ENCODE results near the gene KRTAP3-1.

KRTAP3-1 gene

DNA sequence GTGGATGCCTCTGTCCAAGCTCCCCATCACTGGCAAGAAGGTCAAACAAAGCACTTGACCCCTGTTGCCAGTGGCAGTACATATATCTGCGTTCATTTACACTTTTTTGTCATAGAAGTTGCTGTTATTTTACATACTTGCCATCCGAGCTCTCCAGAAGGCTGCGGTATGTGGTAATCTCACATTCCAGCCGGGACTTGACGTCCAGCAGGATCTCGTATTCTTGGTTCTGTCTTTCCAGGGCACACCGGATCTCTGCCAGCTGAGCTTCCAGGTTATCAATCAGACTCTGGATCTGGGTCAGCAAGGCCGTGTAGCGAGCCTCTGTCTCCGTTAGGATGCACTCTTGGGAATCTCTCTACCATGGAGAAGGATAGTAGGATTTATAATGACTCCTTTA, 48.8 kb downstream of the KRTAP3-1 start:
- no peak for TF ChIP-seq CTCF (conservative IDR thresholded peaks at IDR 0.05; ENCODE audit: low read depth, low read length)

More for the DNA sequence above, 48.8 kb downstream of the KRTAP3-1 start:
- DNase-seq (ENCODE audit: low read depth), result no peak
- no peak overlapping the region for H3K4me3 ChIP-seq (ENCODE audit: low read depth, low read length)

All from choroid plexus epithelial cell (primary cell).